SH-SY5Y (cell line): ENCODE results near the gene CWC15.

Experiments used
- GATA2 ChIP-seq: IDR thresholded peaks from 2 replicates; pipeline ENCODE4 v1.6.1; 2011; ENCODE audit warnings: mild to moderate bottlenecking, low read depth, low read length
- GATA3 ChIP-seq: IDR thresholded peaks from 2 replicates; pipeline ENCODE4 v1.6.1; 2011; ENCODE audit warnings: low read depth, mild to moderate bottlenecking, low read length, moderate library complexity

CWC15 gene

DNA sequence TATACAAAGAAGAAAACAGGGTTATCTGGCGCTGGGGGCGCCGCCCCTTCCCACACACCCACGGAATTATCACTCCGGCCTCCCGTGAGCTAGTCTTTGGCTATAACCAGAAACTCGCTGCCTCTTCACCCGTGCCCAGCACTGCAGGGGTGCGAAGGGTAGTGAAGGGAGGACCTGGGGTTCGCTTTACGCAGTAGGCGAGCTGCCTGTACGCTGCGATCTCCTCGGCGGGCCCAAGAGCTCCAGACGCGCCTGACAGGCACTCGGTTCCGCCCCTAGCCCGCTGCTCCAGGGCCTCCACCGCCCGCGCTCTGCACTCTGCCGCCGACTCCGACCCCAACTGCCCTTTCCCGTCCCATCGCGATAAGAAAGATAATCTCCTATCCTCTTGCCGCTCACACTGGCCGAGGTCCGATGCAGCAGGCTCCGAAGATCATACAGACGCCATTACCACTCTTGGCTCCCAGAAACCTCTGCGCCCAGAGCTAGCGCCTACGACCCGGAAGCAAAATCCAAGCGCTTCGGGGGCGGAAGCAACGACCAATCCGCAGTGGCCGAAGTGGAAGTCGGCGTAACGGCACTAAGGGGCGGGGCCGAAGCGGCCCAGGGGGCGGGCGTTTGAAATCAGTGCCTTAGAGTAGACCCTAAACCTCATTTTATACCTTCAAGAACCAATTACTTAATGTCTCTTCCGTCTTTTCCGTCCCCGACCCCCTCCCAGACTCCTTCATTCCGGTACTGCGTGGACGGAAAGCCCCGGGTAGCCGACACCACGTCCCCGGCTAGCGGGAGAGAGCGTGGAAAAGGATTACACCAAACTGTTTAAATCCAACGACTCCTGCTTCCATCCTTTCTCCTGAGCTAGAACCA, at the start of gene CWC15, which contains the start of gene KDM4D:
TSS of gene CWC15 (minus strand) at position 458 of the 870 bp plus-strand sequence. CDS start 1,371 bp downstream, outside the sequence.
TSS of gene KDM4D (plus strand) at position 611 of the 870 bp plus-strand sequence. CDS start 23,664 bp downstream, outside the sequence.
- TF ChIP-seq GATA2 (no peak), GATA3 (no peak)

DNA sequence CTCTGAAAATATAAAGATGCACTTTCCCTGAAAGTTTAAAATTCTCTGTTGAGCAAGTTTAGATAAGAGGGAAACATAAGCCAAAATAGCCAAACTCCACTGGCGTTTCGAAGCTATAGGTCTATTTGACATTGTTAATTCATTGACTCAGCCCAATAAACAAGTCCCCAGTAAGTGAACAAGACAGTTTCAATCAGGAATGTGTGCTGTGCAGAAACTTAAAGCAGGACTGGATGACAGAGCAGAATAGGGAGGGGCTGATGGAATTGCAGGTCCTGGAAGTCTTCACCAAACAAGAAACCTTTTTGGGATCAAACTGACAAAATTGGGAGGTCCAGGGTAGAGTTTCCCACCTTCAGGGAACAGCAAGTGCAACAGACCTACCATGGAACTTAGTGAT, 42.8 kb upstream of the CWC15 start:
- no peak for TF ChIP-seq GATA2
- TF ChIP-seq GATA3 = no peak

DNA sequence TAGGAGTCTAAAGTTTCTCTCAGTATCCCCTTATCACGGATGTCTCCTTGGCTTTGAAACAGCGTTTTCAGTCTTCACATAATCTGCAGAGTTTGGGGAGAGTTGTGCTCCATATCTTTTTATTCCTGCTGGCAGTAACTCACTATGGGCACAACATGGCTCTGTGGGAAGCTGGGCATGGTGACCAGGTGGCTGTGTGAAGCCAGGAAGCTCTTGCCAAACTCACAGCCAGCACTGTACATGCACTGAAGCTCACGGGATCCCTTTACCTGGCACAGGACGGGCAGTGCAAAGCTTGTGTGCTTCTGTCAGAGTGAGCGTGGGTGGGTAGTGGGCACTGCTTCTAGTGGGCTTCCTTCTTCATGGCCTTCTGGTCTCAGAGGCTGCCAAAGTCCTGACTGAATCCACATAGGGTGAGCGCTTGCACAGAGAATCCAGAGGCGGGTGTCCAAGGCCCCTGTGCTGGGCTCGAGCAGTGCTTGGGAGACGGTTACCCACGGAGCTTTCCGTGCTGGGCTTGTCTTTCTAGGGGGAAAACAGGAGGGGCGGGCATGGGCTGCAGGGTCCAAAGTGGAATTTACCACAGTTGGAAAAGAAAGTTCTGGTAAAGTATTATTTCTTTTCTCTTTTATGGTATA, 40.9 kb upstream of the CWC15 start:
- TF ChIP-seq GATA3 (no peak), GATA2 (no peak)

DNA sequence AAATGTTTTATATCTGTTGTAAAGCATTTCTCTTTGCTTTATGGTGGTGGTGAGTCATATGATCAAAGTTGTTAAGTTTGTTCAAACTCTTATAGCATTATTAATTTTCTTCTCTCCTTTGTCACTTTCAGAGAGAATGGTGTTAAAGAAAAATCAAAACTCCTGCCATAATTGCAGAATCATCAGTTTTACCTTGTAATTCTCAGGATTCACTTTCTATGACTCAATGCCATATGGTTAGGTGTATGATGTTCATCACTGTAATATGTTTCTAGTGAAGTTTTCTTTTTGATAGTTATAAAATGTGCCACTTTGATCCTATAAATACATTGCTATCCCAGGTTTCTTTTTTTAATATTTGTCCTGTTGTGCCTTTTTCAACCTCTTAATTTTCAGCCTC, 38.0 kb upstream of the CWC15 start:
- TF ChIP-seq GATA2 (no peak), GATA3 (no peak)

DNA sequence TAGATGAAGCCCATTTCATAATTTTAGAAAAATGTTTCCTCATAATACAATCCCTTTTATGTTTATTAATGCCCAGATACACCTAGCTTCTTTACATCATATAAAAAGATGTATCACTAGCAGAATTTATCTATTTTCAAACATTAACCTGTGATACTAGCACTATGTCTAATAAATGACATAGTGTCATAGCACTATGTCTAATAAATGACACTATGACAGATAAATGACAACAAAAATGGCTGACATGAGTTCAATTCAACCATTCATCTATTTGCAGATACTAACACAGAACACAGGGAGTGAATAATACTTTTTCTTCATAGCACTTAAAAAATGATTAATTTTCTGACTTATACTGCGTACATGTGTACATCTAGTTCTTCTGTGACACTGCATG, 32.3 kb upstream of the CWC15 start:
- TF ChIP-seq GATA2 (no peak), GATA3 (no peak)

DNA sequence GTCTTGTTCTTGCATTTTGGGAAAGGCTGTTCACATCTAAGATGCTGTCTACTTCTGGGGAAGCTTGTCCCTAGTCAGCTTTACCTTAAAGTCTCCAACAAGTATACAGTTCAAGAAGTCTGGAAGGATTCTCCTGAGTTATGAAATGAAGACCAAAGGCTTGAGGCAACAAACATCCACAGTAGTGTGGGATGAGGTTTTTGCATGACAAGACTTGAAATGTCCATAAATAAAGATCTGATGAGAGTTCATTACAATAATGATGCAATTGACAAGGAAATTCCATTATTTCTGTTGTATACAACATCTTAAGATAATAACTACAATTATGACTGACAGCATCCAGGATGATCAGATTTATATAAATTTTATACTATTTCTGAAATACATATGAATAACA, 30.4 kb upstream of the CWC15 start:
- TF ChIP-seq GATA2 = no peak
- TF ChIP-seq GATA3 = no peak

DNA sequence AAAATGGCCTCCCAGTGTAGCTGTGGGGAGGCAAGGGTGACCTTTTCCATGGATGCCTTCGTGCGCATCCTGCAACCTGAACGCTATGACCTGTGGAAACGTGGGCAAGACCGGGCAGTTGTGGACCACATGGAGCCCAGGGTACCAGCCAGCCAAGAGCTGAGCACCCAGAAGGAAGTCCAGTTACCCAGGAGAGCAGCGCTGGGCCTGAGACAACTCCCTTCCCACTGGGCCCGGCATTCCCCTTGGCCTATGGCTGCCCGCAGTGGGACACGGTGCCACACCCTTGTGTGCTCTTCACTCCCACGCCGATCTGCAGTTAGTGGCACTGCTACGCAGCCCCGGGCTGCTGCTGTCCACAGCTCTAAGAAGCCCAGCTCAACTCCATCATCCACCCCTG, 24.9 kb upstream of the CWC15 start:
- TF ChIP-seq GATA3 (no peak), GATA2 (no peak)

DNA sequence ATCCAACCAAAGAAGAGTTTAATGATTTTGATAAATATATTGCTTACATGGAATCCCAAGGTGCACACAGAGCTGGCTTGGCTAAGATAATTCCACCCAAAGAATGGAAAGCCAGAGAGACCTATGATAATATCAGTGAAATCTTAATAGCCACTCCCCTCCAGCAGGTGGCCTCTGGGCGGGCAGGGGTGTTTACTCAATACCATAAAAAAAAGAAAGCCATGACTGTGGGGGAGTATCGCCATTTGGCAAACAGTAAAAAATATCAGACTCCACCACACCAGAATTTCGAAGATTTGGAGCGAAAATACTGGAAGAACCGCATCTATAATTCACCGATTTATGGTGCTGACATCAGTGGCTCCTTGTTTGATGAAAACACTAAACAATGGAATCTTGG, 24.1 kb upstream of the CWC15 start:
- TF ChIP-seq GATA2 = no peak
- no peak for TF ChIP-seq GATA3

DNA sequence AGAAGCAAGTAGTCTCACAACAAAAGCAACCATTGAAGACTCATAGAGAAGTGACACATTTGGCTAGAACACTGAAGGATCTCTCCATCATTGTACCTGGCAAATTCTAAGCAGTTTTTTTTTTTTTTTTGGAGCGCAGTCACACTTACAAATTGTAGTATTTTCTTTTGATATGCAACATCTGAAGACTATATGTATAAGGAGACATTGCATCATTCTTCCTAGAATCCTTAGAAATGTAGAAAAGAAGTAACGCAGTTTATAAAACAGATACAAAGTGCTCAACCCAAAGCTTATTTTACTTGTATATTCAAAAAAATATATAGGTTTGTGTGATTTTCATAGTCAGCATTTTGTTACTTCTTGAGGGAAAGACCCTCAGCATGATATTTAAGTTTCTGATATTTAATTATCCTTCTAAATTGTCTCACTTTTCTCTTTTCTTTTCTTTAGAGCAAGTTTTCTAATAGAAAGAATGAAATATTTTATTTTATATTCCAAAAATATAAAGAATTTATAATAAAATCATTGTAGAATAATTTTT, 20.1 kb upstream of the CWC15 start:
- no peak for TF ChIP-seq GATA3
- no peak for TF ChIP-seq GATA2

DNA sequence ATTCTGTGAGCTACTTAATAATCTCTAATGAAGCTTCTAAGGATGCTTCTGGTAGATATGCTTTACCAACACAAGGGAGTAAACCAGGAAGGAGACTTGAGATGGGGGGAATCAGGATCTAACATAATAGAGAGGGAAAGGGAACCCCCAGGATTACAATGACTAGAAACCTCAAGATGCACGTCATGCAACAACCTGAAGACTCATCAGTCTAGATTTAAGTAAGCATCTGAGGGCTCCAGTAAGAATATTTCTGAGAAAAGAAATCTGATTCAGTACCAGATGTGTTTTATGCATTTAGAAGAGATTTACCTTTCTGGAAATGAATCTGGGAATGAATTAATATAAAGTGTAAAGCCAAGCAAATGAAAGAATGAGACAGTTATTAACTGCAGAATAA, 15.4 kb upstream of the CWC15 start:
- TF ChIP-seq GATA2 (no peak), GATA3 (no peak)

DNA sequence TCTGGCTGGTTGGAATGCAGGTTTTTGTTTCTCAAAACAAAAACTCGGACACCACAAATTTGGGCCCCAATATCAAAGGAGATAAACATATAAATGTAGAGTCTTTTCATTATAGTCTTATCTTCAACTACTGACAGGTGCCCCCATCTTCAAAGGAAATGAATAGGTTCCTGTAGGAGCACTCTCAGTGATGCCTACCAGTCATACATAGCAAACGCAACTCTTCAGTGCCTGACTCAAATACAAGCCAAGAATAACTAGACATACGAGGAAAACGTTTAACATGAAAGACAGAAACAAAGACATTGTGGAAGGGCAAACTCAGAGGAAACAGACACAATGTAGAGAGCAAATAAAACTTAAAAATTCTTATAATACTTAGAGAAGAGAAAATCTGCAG, 14.0 kb upstream of the CWC15 start:
- TF ChIP-seq GATA2 (no peak), GATA3 (no peak)

DNA sequence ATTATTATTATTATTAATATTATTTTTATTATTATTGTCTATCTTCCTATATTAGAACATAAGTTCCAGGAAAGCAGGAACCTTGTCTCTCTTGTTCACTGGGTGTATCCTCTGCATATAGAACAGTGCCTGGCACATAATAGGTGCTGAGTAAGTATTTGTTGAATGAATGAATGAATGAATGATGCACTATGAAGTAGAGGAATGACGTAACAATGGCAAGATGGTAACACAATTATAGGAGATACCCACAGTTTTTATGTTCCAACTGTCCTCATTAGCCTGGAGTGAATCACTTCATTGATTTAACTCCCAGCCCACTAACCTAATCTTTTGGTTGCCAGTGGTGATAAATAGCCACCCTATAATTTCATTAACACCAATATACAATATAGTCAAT, 2.2 kb upstream of the CWC15 start:
- no peak for TF ChIP-seq GATA3
- TF ChIP-seq GATA2 = no peak

DNA sequence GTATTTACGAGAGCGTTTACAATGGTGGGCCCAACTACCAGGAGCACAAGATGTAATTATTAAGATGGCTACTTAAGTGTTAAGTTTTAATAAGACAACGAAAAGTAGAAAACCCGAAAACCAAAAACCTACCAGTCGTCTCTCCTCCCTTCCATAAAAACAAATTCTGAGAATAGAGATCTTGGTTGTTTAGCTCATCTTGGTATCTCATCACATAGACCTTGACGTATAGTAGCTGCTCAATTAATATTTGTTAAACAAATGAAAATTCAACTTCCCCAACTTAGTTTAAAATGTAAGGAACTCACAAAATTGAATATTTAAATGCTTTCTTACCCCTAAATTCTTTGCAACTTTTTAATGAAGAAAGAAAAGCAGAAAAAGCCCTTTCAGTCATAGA, 822 bp upstream of the CWC15 start:
- TF ChIP-seq GATA2 (no peak), GATA3 (no peak)

DNA sequence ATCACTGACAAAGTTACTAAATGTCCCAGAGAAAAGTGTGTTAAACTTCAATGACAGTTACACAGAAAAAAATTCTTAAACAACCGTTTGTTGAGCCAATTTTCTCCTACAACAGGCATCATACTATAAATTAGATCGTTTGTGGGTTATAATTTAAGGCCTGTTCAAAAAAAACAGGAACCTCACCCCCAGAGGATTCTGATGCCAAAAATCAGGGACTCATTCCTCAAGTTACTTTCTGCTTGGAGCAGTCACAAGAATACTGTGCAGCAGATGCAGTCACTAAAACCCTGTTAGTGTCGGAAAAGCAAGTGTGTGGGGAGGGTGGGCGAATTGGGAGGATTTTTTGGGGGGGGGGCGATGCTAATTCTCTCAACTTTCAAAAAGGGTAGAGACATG, 657 bp downstream of the CWC15 start:
- TF ChIP-seq GATA2 = no peak
- TF ChIP-seq GATA3 = no peak

DNA sequence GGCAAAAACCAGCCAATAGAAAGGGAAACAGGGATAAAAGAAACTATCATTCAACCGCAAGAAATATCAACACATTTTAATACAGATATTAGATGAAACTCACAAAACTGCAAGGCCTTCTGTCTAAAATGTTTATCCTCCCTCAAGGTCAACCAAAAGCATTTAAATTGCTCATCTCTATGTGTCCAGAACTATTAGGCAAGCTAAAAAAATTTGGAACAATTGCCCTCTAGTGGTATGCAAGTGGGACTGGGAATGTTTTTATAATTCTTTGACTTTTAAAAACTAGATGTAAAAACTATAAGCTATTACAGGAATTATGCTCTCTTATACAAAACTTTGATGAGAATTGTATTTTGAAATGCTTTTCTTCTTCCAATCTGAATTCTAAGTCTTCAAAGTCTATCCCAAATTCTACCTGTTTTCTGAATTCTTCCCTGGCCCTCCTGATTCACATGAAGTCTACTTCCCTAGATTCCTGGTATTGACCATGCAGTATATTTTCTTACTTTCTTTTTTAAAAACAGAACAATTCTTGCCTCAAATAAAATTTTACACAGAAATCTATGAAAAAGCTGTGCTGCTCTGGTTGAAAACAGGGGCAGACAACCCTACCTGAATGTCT, 4.9 kb downstream of the CWC15 start:
- TF ChIP-seq GATA3 (no peak), GATA2 (no peak)
